Posterior cingulate gyrus (tissue), 11 donors: ENCODE data around the gene RND1.
"Not testable (repeated sequence)": the region's sequence is repeated elsewhere in the genome, so short reads cannot be mapped to it uniquely, and the experiment has no call there.

ENCODE experiments used
- DNase-seq, 10 donors: peaks; one replicate each; pipeline versions ENCODE4 v3.0.0 to v3.0.0-alpha.2; 2020 to 2021; ENCODE audit warnings: mixed read lengths in 3 of 10
- intact Hi-C: fragments of 100-400 bp; cut with DNase I; formaldehyde crosslinking; loops from one replicate; pipeline ENCODE4 v1.15.1; 2023

RND1 gene

GRCh38 chr12:48865281-48866051 is at the start of gene RND1:
Gene RND1 (minus strand): TSS chr12:48865870. CDS start chr12:48865767, 103 bp downstream.
- intact Hi-C loops = loop anchor here (1.0 kb wide), 1 partner anchor 12 kb away; no protein-coding TSS in a partner anchor

GRCh38 chr12:48910196-48910595 is 44.5 kb upstream of the RND1 start:
- DNase-seq = no peak

More at GRCh38 chr12:48865281-48866051, at the start of gene RND1:
- peak; percentile 84 to 98 (median 91) for DNase-seq

GRCh38 chr12:48909698-48910097 is 44.0 kb upstream of the RND1 start:
- DNase-seq, intact Hi-C loops: not testable (repeated sequence)

More at GRCh38 chr12:48910196-48910595, 44.5 kb upstream of the RND1 start:
- intact Hi-C loops = no loop called here

- DNase-seq = no peak
- intact Hi-C loops = no loop called here
These were observed 41.6 kb upstream of the RND1 start for GRCh38 chr12:48907245-48907644.

- DNase-seq = peak; percentile 54 to 92 (median 77)
- intact Hi-C loops = no loop called here
These were observed 38.3 kb upstream of the RND1 start for GRCh38 chr12:48903982-48904411.

- no peak for DNase-seq
- intact Hi-C loops = no loop called here
These were observed 37.8 kb upstream of the RND1 start for GRCh38 chr12:48903363-48903981.

GRCh38 chr12:48901278-48901677 is 35.6 kb upstream of the RND1 start:
- intact Hi-C loops = no loop called here
- no peak for DNase-seq

- intact Hi-C loops = no loop called here
- no peak for DNase-seq
These were observed 34.0 kb upstream of the RND1 start for GRCh38 chr12:48899651-48900050.

GRCh38 chr12:48894271-48894670 is 28.6 kb upstream of the RND1 start:
- DNase-seq = no peak
- intact Hi-C loops = no loop called here

- DNase-seq = peak; percentile 78 to 97 (median 86)
- intact Hi-C loops = loop anchor here (1.0 kb wide), 1 partner anchor 38 kb away; no protein-coding TSS in a partner anchor
These were observed 25.2 kb upstream of the RND1 start for GRCh38 chr12:48890657-48891418.

GRCh38 chr12:48889679-48890078 is 24.0 kb upstream of the RND1 start:
- intact Hi-C loops = loop anchor here (1.0 kb wide), 1 partner anchor 36 kb away; no protein-coding TSS in a partner anchor
- DNase-seq = peak in 6 of 10 donors; percentile 36 to 88 (median 75)

GRCh38 chr12:48883305-48884161 is 17.9 kb upstream of the RND1 start:
- DNase-seq = peak in 1 of 10 donors; percentile 46
- intact Hi-C loops = no loop called here

GRCh38 chr12:48882972-48883304 is 17.3 kb upstream of the RND1 start:
- intact Hi-C loops = no loop called here
- DNase-seq = no peak

- peak in 1 of 10 donors; percentile 54 for DNase-seq
- intact Hi-C loops = no loop called here
These were observed 16.6 kb upstream of the RND1 start for GRCh38 chr12:48882315-48882687.

GRCh38 chr12:48881686-48882314 is 16.1 kb upstream of the RND1 start:
- no peak for DNase-seq
- intact Hi-C loops = no loop called here

- DNase-seq = peak in 1 of 10 donors; percentile 9
- intact Hi-C loops = no loop called here
These were observed 15.0 kb upstream of the RND1 start for GRCh38 chr12:48880647-48881046.

- intact Hi-C loops = no loop called here
- DNase-seq = no peak
These were observed 12.9 kb upstream of the RND1 start for GRCh38 chr12:48878548-48878947.

- intact Hi-C loops = no loop called here
- peak in 2 of 10 donors; percentile 29 to 51 for DNase-seq
These were observed 10.4 kb upstream of the RND1 start for GRCh38 chr12:48875944-48876515.

- intact Hi-C loops = not testable (repeated sequence)
These were observed 7.9 kb upstream of the RND1 start for GRCh38 chr12:48873534-48873933.

More at GRCh38 chr12:48873534-48873933, 7.9 kb upstream of the RND1 start:
- peak in 2 of 10 donors; percentile 62 to 81 for DNase-seq
